HUES6 (cell line): ENCODE measurements around the gene ZPR1.
"Not testable (repeated sequence)": the region's sequence is repeated elsewhere in the genome, so short reads cannot be mapped to it uniquely, and the experiment has no call there.

Experiments used
- H3K27ac ChIP-seq: 2 replicates; pipeline ENCODE4 v1.7.0; 2013; ENCODE audit warnings: low read depth, mild to moderate bottlenecking, low read length, inconsistent platforms
- H3K27me3 ChIP-seq: 2 replicates; pipeline ENCODE4 v1.6.1; 2013; ENCODE audit warnings: low read length; ENCODE audit not compliant: control insufficient read depth, insufficient read depth
- H3K36me3 ChIP-seq: 2 replicates; pipeline ENCODE4 v1.6.1; 2013; ENCODE audit warnings: low read length; ENCODE audit not compliant: control insufficient read depth, insufficient read depth
- H3K4me1 ChIP-seq: 2 replicates; pipeline ENCODE4 v1.6.1; 2013; ENCODE audit warnings: low read length; ENCODE audit not compliant: control insufficient read depth, insufficient read depth
- H3K4me3 ChIP-seq: 2 replicates; pipeline ENCODE4 v1.5.1; 2013; ENCODE audit warnings: low read depth, low read length
- H3K9ac ChIP-seq: one replicate; pipeline ENCODE4 v1.6.1; 2013; ENCODE audit warnings: mild to moderate bottlenecking, low read length
- H3K9me3 ChIP-seq: 2 replicates; pipeline ENCODE4 v1.6.1; 2013; ENCODE audit warnings: low read depth, low read length; ENCODE audit not compliant: control insufficient read depth, insufficient read depth

Gene ZPR1

DNA sequence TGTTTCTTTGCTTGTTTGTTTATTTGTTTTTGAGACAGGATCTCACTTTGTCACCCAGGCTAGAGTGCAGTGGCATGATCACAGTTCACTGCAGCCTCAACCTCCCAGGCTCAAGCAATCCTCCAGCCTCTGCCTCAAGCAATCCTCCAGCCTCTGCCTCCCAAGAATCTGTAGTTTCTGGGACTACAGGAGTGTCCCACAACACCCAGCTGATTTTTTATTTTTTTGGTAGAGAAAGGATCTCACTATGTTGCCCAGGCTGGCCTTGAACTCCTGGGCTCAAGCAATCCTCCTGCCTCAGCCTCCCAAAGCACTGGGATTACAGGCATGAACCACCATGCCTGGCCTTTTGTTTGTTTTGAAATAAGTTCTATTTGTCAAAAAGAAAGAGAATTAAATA, 13.8 kb upstream of the ZPR1 start:
- not testable (repeated sequence) for H3K27ac ChIP-seq, H3K9ac ChIP-seq, H3K36me3 ChIP-seq, H3K9me3 ChIP-seq, H3K4me1 ChIP-seq, H3K27me3 ChIP-seq, H3K4me3 ChIP-seq

DNA sequence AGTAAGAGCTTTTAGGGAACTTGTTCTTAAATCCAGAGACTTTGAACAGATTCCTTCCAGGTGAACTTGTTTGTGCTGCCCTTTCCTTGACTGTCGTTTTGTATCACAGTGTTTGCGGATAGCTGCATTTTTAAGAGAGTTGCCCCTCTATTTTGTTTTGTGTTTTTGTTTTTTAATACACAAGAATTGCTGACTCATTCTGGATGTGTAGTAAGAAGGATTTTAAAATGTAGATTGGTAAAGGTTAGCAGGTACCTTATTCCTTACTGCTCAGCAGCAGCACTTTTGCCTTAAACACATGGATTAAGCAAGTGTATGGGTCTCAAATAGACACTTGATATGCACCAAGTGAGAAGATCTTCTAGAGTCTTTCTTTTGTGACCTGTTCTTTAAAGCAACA, 12.8 kb upstream of the ZPR1 start:
- Histone ChIP-seq H3K27ac (no peak overlapping the region), H3K4me1 (no peaks in the 10 kb centered on the region), H3K9ac (no peak overlapping the region)

DNA sequence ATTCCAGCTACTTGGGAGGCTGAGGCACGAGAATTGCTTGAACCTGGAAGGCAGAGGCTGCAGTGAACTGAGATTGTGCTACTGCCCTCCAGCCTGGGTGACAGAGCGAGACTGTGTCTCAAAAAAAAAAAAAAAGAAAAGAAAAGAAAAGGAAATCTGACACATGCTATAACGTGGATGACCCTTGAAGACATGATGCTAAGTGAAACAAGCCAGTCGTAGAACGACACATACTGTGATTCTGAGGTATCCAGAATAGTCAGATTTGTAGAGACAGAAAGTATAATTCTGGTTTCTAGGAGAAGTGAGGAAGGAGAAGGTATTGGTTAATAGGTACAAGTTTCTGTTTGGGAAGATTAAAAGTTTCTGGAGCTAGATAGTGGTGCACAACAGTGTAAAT, 10.5 kb upstream of the ZPR1 start:
- Histone ChIP-seq H3K9ac (no peak overlapping the region), H3K9me3 (no peaks in the 10 kb centered on the region)

More for the DNA sequence above, 12.8 kb upstream of the ZPR1 start:
- no peaks in the 10 kb centered on the region; the same call in 1 of the 2 replicates for H3K27me3 ChIP-seq
- H3K4me3 ChIP-seq: no peak overlapping the region
- no peaks in the 10 kb centered on the region for H3K9me3 ChIP-seq
- no peaks in the 10 kb centered on the region for H3K36me3 ChIP-seq

DNA sequence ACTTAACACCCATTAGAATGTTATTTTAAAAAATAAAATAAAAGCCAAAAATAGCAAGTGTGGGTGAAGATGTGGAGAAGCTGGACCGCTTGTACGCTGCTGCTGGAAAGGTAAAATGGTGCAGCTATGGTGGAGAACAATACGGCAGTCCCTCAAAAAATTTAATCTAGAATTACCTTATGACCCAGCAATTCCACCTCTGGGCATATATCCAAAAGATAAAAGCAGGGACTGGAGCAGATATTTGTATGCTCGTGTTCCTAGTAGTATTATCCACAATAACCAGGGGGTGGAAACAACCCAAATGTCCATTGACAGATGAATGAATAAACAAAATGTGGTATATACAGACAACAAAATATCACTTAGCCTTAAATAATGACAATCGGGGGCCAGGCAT, 10.0 kb upstream of the ZPR1 start:
- H3K27me3 ChIP-seq: no peaks in the 10 kb centered on the region
- no peaks in the 10 kb centered on the region for H3K4me1 ChIP-seq
- no peak overlapping the region for H3K9ac ChIP-seq
- no peak overlapping the region for H3K27ac ChIP-seq
- no peaks in the 10 kb centered on the region for H3K9me3 ChIP-seq
- H3K4me3 ChIP-seq: no peak overlapping the region
- no peaks in the 10 kb centered on the region for H3K36me3 ChIP-seq

More for the DNA sequence above, 10.5 kb upstream of the ZPR1 start:
- no peak overlapping the region for H3K4me3 ChIP-seq
- no peak overlapping the region for H3K27ac ChIP-seq
- no peaks in the 10 kb centered on the region; the same call in 1 of the 2 replicates for H3K27me3 ChIP-seq
- no peaks in the 10 kb centered on the region for H3K4me1 ChIP-seq
- H3K36me3 ChIP-seq: no peaks in the 10 kb centered on the region

DNA sequence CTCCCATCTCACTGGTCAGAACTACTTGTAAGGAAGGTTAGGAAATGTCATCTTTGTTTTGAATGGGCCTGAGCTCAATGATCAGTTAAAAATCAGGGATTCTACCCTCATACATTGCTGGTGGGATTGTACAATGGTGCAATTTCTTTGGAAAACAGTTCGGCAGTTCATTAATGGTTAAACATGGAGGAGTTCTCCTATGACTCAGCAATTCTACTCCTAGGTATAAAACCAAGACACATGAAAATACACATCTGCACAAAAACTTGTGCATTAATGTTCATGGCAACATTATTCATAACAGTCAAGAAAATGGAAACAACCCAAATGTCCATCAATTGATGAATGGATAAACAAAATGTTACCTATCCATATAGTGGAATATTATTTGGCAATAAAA, 8.7 kb upstream of the ZPR1 start:
- Histone ChIP-seq H3K4me3 (no peak overlapping the region), H3K36me3 (no peaks in the 10 kb centered on the region), H3K9ac (no peak overlapping the region), H3K4me1 (peaks cover 2% of the 10 kb centered on the region; the same call in 1 of the 2 replicates), H3K27me3 (0 out of 2 replicates have a peak, but pooled peaks cover 3% of the 10 kb centered on the region), H3K9me3 (no peaks in the 10 kb centered on the region), H3K27ac (no peak overlapping the region)

DNA sequence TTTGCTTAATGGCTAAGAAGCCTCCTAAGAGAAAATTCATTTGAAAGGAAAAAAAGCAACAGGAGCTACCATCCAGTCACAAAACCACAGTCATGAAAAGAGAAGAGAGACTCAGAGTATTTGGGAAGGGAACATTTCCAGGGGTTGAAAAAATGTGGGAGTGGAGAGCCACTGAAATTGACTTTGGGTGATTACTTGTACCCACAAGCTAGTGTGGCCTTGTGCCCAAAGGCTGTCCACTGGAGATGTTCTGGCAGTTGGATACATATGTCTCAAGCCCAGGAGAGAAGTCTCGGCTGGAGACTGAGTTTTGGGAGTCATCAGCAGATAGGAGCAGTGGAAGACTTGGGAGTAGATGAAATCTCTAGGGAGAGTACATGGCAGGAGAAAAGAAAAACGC, 7.0 kb upstream of the ZPR1 start:
- H3K27me3 ChIP-seq: peaks cover 17% of the 10 kb centered on the region
- peaks cover 5% of the 10 kb centered on the region; the same call in 1 of the 2 replicates for H3K4me1 ChIP-seq
- no peaks in the 10 kb centered on the region for H3K36me3 ChIP-seq
- no peak overlapping the region for H3K4me3 ChIP-seq
- no peak overlapping the region for H3K9ac ChIP-seq
- no peak overlapping the region for H3K27ac ChIP-seq
- H3K9me3 ChIP-seq: no peaks in the 10 kb centered on the region

DNA sequence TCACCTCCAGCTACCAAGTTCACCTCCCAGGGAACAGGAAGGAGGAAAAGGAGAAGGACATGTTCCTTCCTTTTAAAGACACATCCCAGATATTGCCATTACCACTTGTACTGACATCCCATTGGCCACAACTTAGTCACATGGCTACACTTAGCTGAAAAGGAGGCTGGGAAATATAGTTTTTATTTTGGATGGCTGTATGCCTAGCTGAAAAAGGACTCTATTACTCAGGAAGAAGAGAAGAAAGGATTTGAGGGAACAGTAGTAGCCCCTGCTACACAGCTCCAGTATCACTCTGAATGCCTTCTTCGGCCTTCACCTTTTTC, 5.9 kb upstream of the ZPR1 start:
- no peak overlapping the region for H3K9ac ChIP-seq
- H3K27ac ChIP-seq: no peak overlapping the region
- peaks cover 28% of the 10 kb centered on the region for H3K27me3 ChIP-seq
- no peak overlapping the region for H3K4me3 ChIP-seq
- H3K36me3 ChIP-seq: no peaks in the 10 kb centered on the region
- H3K4me1 ChIP-seq: peaks cover 5% of the 10 kb centered on the region; the same call in 1 of the 2 replicates
- H3K9me3 ChIP-seq: no peaks in the 10 kb centered on the region

DNA sequence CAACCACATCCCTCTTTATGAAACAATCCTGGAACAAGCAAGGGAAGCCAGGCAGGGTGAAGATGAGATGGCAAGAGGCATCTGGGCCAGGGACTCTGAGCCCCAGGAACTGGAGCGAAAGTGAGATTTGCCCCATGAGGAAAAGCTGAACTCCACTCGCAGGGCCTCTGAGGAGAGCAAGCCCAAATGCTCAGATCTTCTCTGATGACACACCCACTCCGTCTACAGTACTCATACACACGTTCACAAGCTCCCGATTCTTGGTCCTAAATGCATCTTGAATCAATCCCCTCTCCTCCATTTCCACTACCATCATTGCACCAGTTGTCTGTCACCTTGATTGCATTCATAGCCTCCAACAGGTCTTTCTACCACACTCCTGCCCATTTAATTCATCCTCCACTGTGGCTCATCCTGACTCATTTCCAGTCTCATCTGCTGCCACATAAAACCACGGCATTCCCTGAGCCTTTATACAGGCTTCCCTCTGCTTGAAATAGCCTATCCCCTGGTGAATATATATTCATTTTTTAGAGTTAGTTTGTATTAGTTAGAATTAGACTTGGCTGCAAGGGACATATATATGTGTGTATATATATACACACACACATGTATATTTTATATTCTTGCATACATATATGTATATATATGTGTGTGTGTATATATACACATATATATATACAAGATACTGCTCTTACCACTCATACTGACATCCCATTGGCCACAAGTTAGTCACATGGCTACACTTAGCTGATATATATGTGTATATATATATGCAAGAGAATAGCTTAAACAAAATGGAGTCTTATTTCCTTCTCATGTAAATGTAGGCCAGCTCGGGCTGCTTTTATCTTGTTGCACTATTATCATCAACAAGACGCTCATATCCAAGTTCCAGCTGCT, 5.3 kb upstream of the ZPR1 start:
- Histone ChIP-seq H3K27me3 (peaks cover 32% of the 10 kb centered on the region), H3K9ac (no peak overlapping the region), H3K4me1 (peaks cover 9% of the 10 kb centered on the region), H3K9me3 (no peaks in the 10 kb centered on the region), H3K27ac (no peak overlapping the region), H3K36me3 (no peaks in the 10 kb centered on the region), H3K4me3 (no peak overlapping the region)

DNA sequence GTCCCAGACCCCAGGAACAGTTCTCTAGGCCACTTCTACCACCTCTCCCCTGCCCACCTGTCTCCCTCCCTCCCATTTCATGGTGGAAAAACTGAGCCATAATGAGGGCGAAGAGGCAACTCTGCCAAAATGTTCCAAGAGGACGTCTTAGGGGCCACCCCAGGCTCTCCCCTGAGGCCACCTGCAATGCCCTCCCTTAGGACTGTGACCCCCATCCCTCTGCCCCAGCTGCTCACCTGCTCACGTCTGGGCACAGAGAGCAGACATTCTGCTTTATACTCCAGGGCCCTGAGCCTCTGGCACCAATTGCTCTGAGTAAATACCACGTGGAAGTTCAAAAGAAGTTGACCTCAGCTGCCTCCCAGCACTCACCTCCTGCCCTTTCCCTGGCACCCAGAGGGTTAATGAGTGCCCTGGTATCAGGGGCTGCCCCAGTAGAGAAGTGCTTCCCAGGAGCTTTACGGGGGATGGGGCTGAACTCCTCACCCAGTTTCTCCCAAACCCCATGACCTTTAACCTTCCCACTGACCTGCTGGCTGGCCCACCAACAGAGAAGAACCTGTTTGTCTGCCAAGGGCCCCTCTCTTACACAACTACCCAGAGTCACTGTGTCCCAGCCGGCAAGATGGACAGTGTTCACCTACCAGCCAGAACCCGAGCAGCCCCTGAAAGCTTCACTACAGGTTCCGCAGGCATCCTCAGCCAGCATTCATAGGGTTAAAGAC, 4.5 kb upstream of the ZPR1 start:
- H3K4me1 ChIP-seq: peaks cover 9% of the 10 kb centered on the region
- no peaks in the 10 kb centered on the region for H3K36me3 ChIP-seq
- no peak overlapping the region for H3K4me3 ChIP-seq
- H3K9me3 ChIP-seq: no peaks in the 10 kb centered on the region
- no peak overlapping the region for H3K27ac ChIP-seq
- peaks cover 32% of the 10 kb centered on the region for H3K27me3 ChIP-seq
- H3K9ac ChIP-seq: no peak overlapping the region

DNA sequence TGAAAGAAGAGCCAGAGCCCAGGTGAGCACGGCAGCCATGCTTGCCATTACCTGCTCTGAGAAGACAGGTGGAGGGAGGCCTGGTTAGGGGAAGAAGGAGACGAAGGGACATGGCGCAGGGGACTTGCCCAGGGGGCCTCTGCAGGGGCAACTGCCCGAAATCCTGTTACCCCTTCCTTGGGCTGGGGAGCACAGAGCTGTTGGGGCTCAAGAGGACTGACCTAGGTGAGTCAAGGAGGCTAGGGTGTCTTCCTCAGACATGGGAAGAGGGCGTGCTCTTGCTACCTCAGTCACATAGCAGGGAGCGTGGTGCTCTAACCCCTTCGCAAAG, 4.0 kb upstream of the ZPR1 start, which contains the start of gene APOA5:
TSS of gene APOA5 (minus strand) at position 67 of the 331 bp plus-strand sequence. CDS start at position 48, 19 bp downstream.
- peaks cover under 1% of the 10 kb centered on the region; the same call in 1 of the 2 replicates for H3K36me3 ChIP-seq
- H3K9me3 ChIP-seq: no peaks in the 10 kb centered on the region
- no peak within 1 kb of the TSS for H3K9ac ChIP-seq
- peaks cover 13% of the 10 kb centered on the region for H3K4me1 ChIP-seq
- H3K27ac ChIP-seq: no peak within 1 kb of the TSS
- H3K27me3 ChIP-seq: peaks cover 32% of the 10 kb centered on the region
- H3K4me3 ChIP-seq: 0 out of 2 replicates have a peak within 1 kb of the TSS, but pooled peaks have one; percentile 17
